ENCODE measurements around the gene JAK3. TPM values are rescaled to one million over a fixed set of nuclear protein-coding genes. Genes with fewer than 3 reads are reported as not detected.

JAK3 gene
- total RNA-seq, 1 experiment from 2014 or later, result 2.1 TPM

DNA sequence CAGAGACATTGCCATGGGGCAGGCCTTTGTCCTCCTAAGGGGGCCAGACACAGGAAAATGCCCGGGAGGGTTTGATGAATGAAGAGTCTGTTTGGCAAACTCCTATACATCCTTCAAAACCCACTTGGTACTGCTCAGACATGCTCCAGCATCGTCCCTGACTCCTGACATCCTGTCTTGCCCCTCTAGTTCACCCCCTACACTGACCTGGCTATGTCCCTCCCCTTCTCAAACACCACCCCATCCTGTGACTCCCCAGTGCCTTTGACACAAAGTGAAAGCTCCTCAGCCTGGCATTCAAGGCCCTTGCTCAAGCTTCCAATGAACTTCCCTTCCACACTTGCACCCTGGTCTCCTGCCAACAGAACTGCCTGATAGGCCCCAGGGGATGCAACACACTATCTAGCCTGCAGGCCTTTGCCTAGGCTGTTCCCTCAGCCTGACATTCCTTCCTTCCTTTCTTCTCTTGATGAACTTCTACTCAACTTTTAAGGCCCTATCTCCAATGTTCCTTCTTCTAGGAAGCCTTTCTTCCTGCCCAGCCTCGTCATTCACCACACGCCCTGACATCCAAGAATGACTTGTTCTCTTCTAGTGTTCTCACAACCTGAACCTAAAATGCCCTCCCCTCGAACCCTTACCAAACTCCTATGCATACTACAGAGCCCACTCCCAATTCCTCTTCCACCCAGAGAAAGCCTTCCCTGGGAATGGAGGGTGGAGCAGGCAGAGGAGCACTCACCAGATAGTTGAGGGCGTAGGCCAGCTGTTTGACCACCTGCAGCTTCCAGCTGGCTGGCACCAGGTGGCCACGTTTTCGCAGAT is 12.4 kb downstream of the JAK3 start:
- ChIA-PET CTCF (no interaction called here), POLR2A (no interaction called here)
- no peak for TF ChIP-seq TCF7L2 (IDR thresholded peaks at IDR 0.05; ENCODE audit: low read depth, low read length)
- TF ChIP-seq POLR2AphosphoS5 (IDR thresholded peaks at IDR 0.05; ENCODE audit: low read depth, low read length), result no peak
- no peak for TF ChIP-seq CTCF (IDR thresholded peaks at IDR 0.05)
- no peak for TF ChIP-seq REST (IDR thresholded peaks at IDR 0.05; ENCODE audit: insufficient read depth in 1 of 2, low read depth in 2 of 2, low read length in 1 of 2)
- TF ChIP-seq SIN3A (IDR thresholded peaks at IDR 0.05; ENCODE audit: borderline replicate concordance, insufficient read depth, low read depth, low read length), result no peak
- no peaks in the 10 kb centered on the region for H3K9me3 ChIP-seq (ENCODE audit: control insufficient read depth, insufficient read depth, low read depth, low read length)
- H3K4me3 ChIP-seq (ENCODE audit: low read depth in 2 of 2, low read length in 2 of 2), result no peak overlapping the region
- BruUV-seq (replicated peaks), result no TSS peak
- ATAC-seq, result no peak
- intact Hi-C loops (cut with micrococcal nuclease; ENCODE audit: unreplicated experiment), result no loop called here
- no peaks in the 10 kb centered on the region for H3K4me1 ChIP-seq (ENCODE audit: control insufficient read depth, insufficient read depth, low read length)
- no peaks in the 10 kb centered on the region for H3K27me3 ChIP-seq (ENCODE audit: control insufficient read depth, insufficient read depth, low read length)
- in situ Hi-C loops (cut with HindIII; ENCODE audit: low pct_unique_long_range_greater_than_20kb, low sequenced_read_pairs), result no loop called here
- DNase-seq (ENCODE audit: low read depth, low spot score), result no peak
- no peak overlapping the region for H3K27ac ChIP-seq (ENCODE audit: low read length)
- H3K36me3 ChIP-seq (ENCODE audit: control insufficient read depth, insufficient read depth, low read length), result no peaks in the 10 kb centered on the region

DNA sequence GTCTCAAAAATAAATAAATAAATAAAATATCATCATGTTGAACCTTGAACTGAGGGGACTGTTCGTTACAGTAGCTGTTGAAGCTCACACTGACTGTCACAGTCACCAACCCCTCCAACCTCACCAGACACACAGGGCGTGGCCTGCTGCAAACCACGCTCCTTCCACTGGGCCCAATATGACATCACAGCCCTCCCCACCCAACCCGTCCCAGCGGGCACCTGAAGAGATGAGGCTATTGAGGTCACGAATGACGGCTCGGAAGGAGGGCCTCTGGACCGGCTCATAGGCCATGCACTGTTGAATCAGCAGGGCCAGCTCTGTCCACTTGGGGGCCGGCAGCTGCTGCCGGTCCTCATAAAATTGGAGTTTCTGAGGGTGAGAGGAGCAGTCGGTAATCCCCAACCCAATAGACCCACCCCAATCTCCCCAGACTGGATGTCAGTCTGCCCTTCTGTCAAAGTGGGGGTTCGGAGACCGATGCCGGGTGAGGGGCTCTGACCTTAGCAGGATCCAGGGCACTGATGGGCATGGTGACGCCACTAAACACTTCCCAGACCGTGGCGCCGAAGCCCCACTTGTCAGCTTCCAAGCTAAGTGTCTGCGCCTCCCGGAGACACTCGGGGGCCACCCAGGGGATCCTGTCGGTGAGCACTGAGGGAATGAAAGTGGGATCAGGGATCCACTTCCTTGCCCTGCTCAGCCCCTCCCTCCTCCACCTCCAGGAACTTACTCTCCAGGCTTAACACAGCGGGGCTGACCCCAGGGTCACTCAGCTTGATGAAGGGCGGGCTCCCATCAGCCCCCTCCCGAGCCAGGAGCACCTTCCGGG is 13.2 kb downstream of the JAK3 start:
- TF ChIP-seq CTCF (IDR thresholded peaks at IDR 0.05) (no peak), SIN3A (IDR thresholded peaks at IDR 0.05; ENCODE audit: borderline replicate concordance, insufficient read depth, low read depth, low read length) (no peak), TCF7L2 (IDR thresholded peaks at IDR 0.05; ENCODE audit: low read depth, low read length) (no peak), REST (IDR thresholded peaks at IDR 0.05; ENCODE audit: insufficient read depth in 1 of 2, low read depth in 2 of 2, low read length in 1 of 2) (no peak), POLR2AphosphoS5 (IDR thresholded peaks at IDR 0.05; ENCODE audit: low read depth, low read length) (no peak)
- Histone ChIP-seq H3K27ac (ENCODE audit: low read length) (no peak overlapping the region), H3K9me3 (ENCODE audit: control insufficient read depth, insufficient read depth, low read depth, low read length) (no peaks in the 10 kb centered on the region), H3K36me3 (ENCODE audit: control insufficient read depth, insufficient read depth, low read length) (no peaks in the 10 kb centered on the region), H3K4me1 (ENCODE audit: control insufficient read depth, insufficient read depth, low read length) (no peaks in the 10 kb centered on the region), H3K27me3 (ENCODE audit: control insufficient read depth, insufficient read depth, low read length) (no peaks in the 10 kb centered on the region), H3K4me3 (ENCODE audit: low read depth in 2 of 2, low read length in 2 of 2) (no peak overlapping the region)
- in situ Hi-C loops (cut with HindIII; ENCODE audit: low pct_unique_long_range_greater_than_20kb, low sequenced_read_pairs) (no loop called here), intact Hi-C loops (cut with micrococcal nuclease; ENCODE audit: unreplicated experiment) (no loop called here)
- no peak for ATAC-seq
- CTCF ChIA-PET, result no interaction called here
- POLR2A ChIA-PET, result no interaction called here
- no peak for DNase-seq (ENCODE audit: low read depth, low spot score)
- BruUV-seq (replicated peaks), result no TSS peak

Measured in Panc1 (cell line).